ENCODE results near the gene HLA-E.

DNA sequence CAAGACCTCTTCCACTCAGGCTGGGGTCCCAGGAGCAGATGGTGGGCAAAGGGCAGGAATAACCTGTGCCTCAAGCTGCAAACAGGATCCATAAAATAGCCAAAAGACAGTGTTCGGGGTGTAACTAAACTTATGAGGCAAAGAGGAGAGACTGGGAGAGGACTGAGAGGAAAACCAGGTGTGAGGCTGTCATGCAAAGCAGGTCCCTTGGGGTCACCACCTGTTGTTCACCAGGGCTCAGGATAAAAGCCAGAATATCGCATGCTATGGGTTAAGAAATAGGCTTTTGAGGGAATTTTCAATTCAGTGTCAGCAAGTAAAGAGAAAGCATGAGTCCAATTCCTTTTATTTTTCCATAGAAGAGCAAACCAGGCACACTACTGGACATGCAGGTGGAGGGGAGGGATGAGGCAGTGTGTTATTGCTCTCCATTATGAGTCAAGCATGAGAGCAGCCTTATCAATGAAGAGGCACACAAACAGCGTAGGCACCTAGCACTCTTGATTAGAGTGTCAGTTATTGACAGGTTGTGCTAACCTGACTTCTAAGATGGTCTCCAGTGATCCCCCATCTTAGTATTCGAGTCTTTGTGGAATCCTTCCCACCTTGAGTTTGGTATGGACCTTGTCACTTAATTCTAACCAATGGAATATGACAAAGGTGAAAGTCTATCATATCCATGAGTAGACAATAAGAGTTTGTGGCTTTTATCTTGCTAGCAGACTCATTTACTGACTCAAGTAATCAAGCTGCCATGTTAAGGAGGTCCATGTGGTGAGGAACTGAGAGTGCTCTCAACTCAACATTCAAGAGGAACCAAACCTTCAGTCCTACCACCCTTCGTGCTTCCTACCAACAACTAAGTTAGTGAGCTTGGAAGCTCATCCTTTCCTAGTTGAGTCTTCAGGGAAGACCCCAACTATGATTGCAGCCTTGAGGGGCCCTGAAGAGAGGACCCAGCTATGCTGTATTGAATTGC is 18.8 kb downstream of the HLA-E start:
- no peak for TF ChIP-seq YY1 (IDR thresholded peaks at IDR 0.05; ENCODE audit: insufficient read depth, insufficient read length)
- TF ChIP-seq ZNF274 (IDR thresholded peaks at IDR 0.05; ENCODE audit: low read depth, low read length): no peak
